Measurements from ENCODE around the gene MOB1B.

The MOB1B gene

GRCh38 chr4:70914631-70915030 is 12.5 kb downstream of the MOB1B start:
- DNase-seq (ENCODE audit: low read depth) = no peak

GRCh38 chr4:70915036-70915815 is 13.1 kb downstream of the MOB1B start:
- DNase-seq (ENCODE audit: low read depth) = no peak

- no peak for DNase-seq (ENCODE audit: low read depth)
Observed at GRCh38 chr4:70915874-70916559, 13.8 kb downstream of the MOB1B start.

- no peak for DNase-seq (ENCODE audit: low read depth)
Observed at GRCh38 chr4:70920592-70920991, 18.4 kb downstream of the MOB1B start.

GRCh38 chr4:70925418-70925817 is 23.2 kb downstream of the MOB1B start:
- DNase-seq (ENCODE audit: low read depth) = no peak

GRCh38 chr4:70925899-70926635 is 23.9 kb downstream of the MOB1B start:
- no peak for DNase-seq (ENCODE audit: low read depth)

GRCh38 chr4:70927502-70928137 is 25.5 kb downstream of the MOB1B start:
- DNase-seq (ENCODE audit: low read depth) = no peak

- no peak for DNase-seq (ENCODE audit: low read depth)
Observed at GRCh38 chr4:70930530-70931256, 28.5 kb downstream of the MOB1B start.

GRCh38 chr4:70931347-70931746 is 29.2 kb downstream of the MOB1B start:
- DNase-seq (ENCODE audit: low read depth) = no peak

GRCh38 chr4:70932984-70933383 is 30.8 kb downstream of the MOB1B start:
- DNase-seq (ENCODE audit: low read depth) = no peak

- DNase-seq (ENCODE audit: low read depth) = no peak
Observed at GRCh38 chr4:70935038-70935695, 33.0 kb downstream of the MOB1B start.

GRCh38 chr4:70936200-70936787 is 34.1 kb downstream of the MOB1B start:
- no peak for DNase-seq (ENCODE audit: low read depth)

- DNase-seq (ENCODE audit: low read depth) = no peak
Observed at GRCh38 chr4:70938086-70938485, 35.9 kb downstream of the MOB1B start.

GRCh38 chr4:70940134-70940533 is 38.0 kb downstream of the MOB1B start:
- no peak for DNase-seq (ENCODE audit: low read depth)

GRCh38 chr4:70943114-70943513 is 40.9 kb downstream of the MOB1B start:
- no peak for DNase-seq (ENCODE audit: low read depth)

- no peak for DNase-seq (ENCODE audit: low read depth)
Observed at GRCh38 chr4:70945046-70945445, 42.9 kb downstream of the MOB1B start.

- DNase-seq (ENCODE audit: low read depth) = no peak
Observed at GRCh38 chr4:70945452-70946055, 43.4 kb downstream of the MOB1B start.

GRCh38 chr4:70946939-70947338 is 44.8 kb downstream of the MOB1B start:
- DNase-seq (ENCODE audit: low read depth) = no peak

GRCh38 chr4:70948665-70949260 is 46.6 kb downstream of the MOB1B start:
- no peak for DNase-seq (ENCODE audit: low read depth)

- no peak for DNase-seq (ENCODE audit: low read depth)
Observed at GRCh38 chr4:70954032-70954431, 51.9 kb downstream of the MOB1B start.

Data from HS-5 (cell line).